GM04504 (cell line): ENCODE measurements around the gene FAHD2B.
"Not testable (repeated sequence)": the region's sequence is repeated elsewhere in the genome, so short reads cannot be mapped to it uniquely, and the experiment has no call there.

Experiments used
- DNase-seq: peaks from one replicate; pipeline ENCODE4 v3.0.0-alpha.2; 2012; ENCODE audit warnings: low read depth

The FAHD2B gene

GRCh38 chr2:97068074-97068473 lies 26.6 kb downstream of the FAHD2B start:
- no peak for DNase-seq

GRCh38 chr2:97067279-97068004 lies 27.2 kb downstream of the FAHD2B start:
- DNase-seq = no peak

GRCh38 chr2:97066030-97066429 lies 28.7 kb downstream of the FAHD2B start:
- DNase-seq = not testable (repeated sequence)

GRCh38 chr2:97062020-97062419 lies 32.7 kb downstream of the FAHD2B start:
- DNase-seq = not testable (repeated sequence)

- not testable (repeated sequence) for DNase-seq
Observed at GRCh38 chr2:97059782-97060181, 34.9 kb downstream of the FAHD2B start.

GRCh38 chr2:97056150-97056549 lies 38.5 kb downstream of the FAHD2B start:
- not testable (repeated sequence) for DNase-seq

GRCh38 chr2:97050032-97050431 lies 44.6 kb downstream of the FAHD2B start:
- not testable (repeated sequence) for DNase-seq

GRCh38 chr2:97048448-97048847 lies 46.2 kb downstream of the FAHD2B start:
- not testable (repeated sequence) for DNase-seq

GRCh38 chr2:97046676-97047075 lies 48.0 kb downstream of the FAHD2B start:
- not testable (repeated sequence) for DNase-seq

- DNase-seq = not testable (repeated sequence)
Observed at GRCh38 chr2:97045895-97046499, 48.7 kb downstream of the FAHD2B start.
